ENCODE measurements around the gene ZNF135. TPM values are rescaled to one million over a fixed set of nuclear protein-coding genes. Genes with fewer than 3 reads are reported as not detected.

The ZNF135 gene
- under 1 TPM; 0.12 to 0.71 (median 0.32) TPM for total RNA-seq
- long read RNA-seq, result 0 reads

DNA sequence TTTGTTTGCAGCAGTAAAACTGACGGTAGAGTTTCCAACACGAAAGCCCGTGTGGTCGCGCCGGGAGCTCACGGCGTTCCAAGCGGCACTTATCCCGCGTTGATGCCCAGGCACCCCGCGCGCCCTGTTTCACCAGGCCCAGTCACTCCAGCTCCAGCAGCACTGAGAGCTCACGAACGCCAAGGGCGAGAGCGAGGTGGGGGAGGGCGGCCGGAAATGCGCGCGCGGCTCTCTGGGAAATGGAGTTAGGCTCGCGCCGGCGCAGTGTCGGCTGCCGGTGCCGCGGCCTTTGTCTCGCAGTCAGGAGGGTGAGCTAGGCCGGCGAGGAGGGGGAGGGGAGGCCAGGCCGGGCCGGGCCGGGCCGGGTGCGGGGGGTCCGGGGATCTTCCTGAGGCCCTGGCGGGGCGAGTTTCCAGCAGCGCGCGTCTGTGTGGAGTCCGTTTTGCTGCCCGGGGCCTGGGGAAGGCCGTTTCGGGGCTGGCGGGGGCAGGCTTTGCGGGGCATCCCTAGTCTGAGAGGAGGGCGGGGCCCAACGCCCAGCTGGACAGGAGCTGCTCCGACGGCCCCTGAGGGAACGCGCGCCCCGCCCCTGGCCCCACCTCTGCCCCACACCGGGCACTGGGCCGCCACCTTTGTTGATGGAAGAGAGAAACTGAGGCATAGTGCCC, at the start of gene ZNF135:
ZNF135 (plus strand) TSS at position 280 of the 668 bp plus-strand sequence. CDS start 721 bp downstream, outside the sequence.
- ATAC-seq, result peak; percentile 83 to 95 (median 91)
- under 1% methylated on average over 22 of the region's 62 CpGs for WGBS (ENCODE audit: insufficient coverage, low coverage, low lambda C conversion rate, missing lambda C conversion rate)
- intact Hi-C loops (cut with DNase I), result no loop called here
- peak; percentile 70 to 78 (median 76) for DNase-seq
- Histone ChIP-seq H3K4me3 (peak within 1 kb of the TSS; percentile 40 to 49 (median 41)), H3K27ac (peak within 1 kb of the TSS; percentile 40 to 57 (median 56)), H3K4me1 (no peaks in the 10 kb centered on the region), H3K9me3 (no peaks in the 10 kb centered on the region), H3K27me3 (no peaks in the 10 kb centered on the region), H3K36me3 (no peaks in the 10 kb centered on the region)
- TF ChIP-seq, protein P1, sequence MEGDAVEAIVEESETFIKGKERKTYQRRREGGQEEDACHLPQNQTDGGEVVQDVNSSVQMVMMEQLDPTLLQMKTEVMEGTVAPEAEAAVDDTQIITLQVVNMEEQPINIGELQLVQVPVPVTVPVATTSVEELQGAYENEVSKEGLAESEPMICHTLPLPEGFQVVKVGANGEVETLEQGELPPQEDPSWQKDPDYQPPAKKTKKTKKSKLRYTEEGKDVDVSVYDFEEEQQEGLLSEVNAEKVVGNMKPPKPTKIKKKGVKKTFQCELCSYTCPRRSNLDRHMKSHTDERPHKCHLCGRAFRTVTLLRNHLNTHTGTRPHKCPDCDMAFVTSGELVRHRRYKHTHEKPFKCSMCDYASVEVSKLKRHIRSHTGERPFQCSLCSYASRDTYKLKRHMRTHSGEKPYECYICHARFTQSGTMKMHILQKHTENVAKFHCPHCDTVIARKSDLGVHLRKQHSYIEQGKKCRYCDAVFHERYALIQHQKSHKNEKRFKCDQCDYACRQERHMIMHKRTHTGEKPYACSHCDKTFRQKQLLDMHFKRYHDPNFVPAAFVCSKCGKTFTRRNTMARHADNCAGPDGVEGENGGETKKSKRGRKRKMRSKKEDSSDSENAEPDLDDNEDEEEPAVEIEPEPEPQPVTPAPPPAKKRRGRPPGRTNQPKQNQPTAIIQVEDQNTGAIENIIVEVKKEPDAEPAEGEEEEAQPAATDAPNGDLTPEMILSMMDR (IDR thresholded peaks at IDR 0.05), result no peak
- TF ChIP-seq POLR2A (IDR thresholded peaks at IDR 0.05), result no peak

DNA sequence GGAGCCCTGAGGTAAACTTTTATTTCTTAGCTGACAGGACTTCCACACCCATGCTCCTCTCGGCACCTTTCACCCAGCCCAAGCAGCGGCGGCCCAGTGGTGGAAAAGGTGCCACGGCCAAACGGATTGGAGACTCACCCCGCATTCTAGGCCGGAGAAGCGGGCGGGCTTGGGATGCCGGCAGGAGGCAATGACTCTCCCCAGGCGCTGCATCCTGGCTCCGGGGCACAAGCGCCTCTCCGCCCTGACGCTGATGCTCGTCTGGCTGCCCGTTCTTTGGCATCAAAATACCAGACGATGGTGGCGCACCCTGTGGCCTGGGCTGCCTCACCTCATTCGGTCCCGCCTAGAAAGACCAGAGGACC, 49.8 kb upstream of the ZNF135 start:
- intact Hi-C loops (cut with DNase I), result no loop called here
- 5% methylated on average over 12 of the region's 21 CpGs for WGBS (ENCODE audit: insufficient coverage, low coverage, low lambda C conversion rate, missing lambda C conversion rate)
- H3K27ac ChIP-seq, result no peak overlapping the region
- no peaks in the 10 kb centered on the region for H3K4me1 ChIP-seq
- H3K27me3 ChIP-seq, result no peaks in the 10 kb centered on the region
- ATAC-seq (no peak), DNase-seq (peak in 1 of 3 donors; percentile 57)
- TF ChIP-seq, protein P1 (IDR thresholded peaks at IDR 0.05), result no peak
- no peak for TF ChIP-seq POLR2A (IDR thresholded peaks at IDR 0.05)
- peak overlapping the region in 1 of 3 donors; percentile 46 for H3K4me3 ChIP-seq
- H3K36me3 ChIP-seq, result peaks cover 0 to 5% (median 2%) of the 10 kb centered on the region in 4 donors
- peaks cover 0 to 5% (median 0%) of the 10 kb centered on the region in 4 donors for H3K9me3 ChIP-seq

DNA sequence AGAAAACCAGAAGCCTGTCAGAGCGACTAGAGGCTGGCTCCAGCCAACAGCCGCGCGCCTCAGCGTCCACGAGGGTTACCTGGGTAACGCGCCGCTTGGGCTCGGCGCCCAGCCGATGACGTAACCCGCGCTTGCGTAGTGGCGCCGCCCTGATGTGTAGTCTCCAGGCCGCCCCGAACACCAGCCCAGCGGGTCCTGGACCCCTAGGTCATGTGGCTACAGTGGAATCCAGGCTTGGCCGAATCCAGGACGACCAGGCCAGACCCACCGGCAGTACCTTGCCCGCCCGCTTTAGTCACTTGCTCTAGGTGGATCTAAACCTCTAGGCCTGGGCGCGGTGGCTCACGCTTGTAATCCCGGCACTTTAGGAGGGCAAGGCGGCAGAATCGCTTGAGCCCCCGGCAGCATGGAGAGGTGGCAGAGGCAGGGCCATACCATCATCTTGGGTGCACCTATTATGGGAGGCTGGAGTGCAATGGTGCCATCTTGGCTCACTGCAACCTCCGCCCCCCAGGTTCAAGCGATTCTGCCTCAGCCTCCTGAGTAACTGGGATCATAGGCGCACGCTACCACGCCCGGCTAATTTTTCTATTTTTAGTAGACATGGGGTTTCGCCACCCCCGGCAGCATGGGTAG, 49.3 kb upstream of the ZNF135 start:
- peaks cover 0 to 4% (median 1%) of the 10 kb centered on the region in 4 donors for H3K36me3 ChIP-seq
- TF ChIP-seq POLR2A (IDR thresholded peaks at IDR 0.05), result no peak
- TF ChIP-seq, protein P1 (IDR thresholded peaks at IDR 0.05), result no peak
- ATAC-seq (peak; percentile 76 to 99 (median 92)), DNase-seq (peak; percentile 57 to 84 (median 73))
- no peaks in the 10 kb centered on the region for H3K27me3 ChIP-seq
- H3K4me1 ChIP-seq, result no peaks in the 10 kb centered on the region
- WGBS (ENCODE audit: insufficient coverage, low coverage, low lambda C conversion rate, missing lambda C conversion rate), result 0% methylated on average over 1 of the region's 41 CpGs
- no peak overlapping the region for H3K27ac ChIP-seq
- H3K9me3 ChIP-seq, result peaks cover 0 to 5% (median 0%) of the 10 kb centered on the region in 4 donors
- peak overlapping the region in 1 of 3 donors; percentile 46 for H3K4me3 ChIP-seq
- intact Hi-C loops (cut with DNase I), result no loop called here

- DNase-seq (no peak), ATAC-seq (no peak)
- peaks cover 0 to 4% (median 0%) of the 10 kb centered on the region in 4 donors for H3K36me3 ChIP-seq
- no peak overlapping the region for H3K4me3 ChIP-seq
- H3K9me3 ChIP-seq, result peaks cover 0 to 5% (median 0%) of the 10 kb centered on the region in 4 donors
- no peaks in the 10 kb centered on the region for H3K27me3 ChIP-seq
- WGBS (ENCODE audit: insufficient coverage, low coverage, low lambda C conversion rate, missing lambda C conversion rate), result 60% methylated on average over 9 of the region's 22 CpGs
- intact Hi-C loops (cut with DNase I), result no loop called here
- no peak for TF ChIP-seq POLR2A (IDR thresholded peaks at IDR 0.05)
- TF ChIP-seq, protein P1 (IDR thresholded peaks at IDR 0.05), result no peak
- no peaks in the 10 kb centered on the region for H3K4me1 ChIP-seq
- no peak overlapping the region for H3K27ac ChIP-seq
Measured at GRCh38 chr19:58010507-58010906, 48.6 kb upstream of the ZNF135 start.

Measured in right lobe of liver (tissue), 6 donors.